Smooth muscle cell of the brain vasculature (primary cell): ENCODE results near the gene GLB1L3.

Experiments used
- DNase-seq: peaks from one replicate; pipeline ENCODE4 v3.0.0-alpha.2; 2012; ENCODE audit warnings: low read depth, low spot score

The GLB1L3 gene

DNA sequence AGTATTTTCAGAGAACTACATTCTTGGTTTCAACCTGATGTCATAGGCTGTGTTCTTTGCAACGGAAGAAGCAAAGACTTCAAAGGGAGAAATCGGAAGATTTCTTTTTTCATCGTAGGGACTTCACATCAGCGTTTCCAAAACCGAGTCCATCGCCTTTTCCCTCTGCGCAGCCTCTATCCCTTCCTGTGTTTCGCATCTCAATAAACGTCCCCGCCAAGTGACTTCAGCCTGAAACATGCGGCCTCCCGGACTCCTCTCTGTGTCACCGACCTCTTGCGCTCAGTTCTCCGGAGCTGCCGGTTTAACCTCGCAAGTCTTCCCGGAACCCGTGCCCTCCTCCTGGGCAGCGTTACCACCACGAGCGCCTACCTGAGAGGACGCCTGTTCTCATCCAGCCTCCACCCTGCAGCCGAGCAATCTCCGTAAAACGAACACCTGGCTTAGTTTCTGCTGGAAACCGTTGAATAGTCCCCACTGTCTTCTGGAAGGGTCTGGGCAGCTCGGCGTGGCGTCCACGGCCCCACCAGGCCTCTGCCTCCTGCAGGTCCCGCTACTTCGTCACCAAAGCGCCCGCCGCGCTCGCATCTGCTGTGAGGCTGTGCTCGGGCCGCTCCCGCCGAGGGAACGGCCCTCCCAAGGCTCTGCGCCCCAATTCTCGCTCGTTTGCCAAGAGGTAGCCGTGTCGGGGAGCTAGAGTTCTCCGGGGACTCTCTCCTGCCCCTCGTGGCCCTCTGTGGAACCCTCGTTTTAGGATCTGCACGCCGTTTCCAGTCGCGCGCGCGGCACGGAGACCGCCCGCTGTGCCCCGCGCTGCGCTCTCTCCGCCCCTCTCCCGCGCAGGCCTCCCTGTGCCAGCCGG lies at the start of gene GLB1L3:
GLB1L3 (plus strand) TSS at position 846 of the 862 bp plus-strand sequence. CDS start 362 bp downstream, outside the sequence.
- DNase-seq: no peak

GRCh38 chr11:134226806-134227325 lies 49.3 kb upstream of the GLB1L3 start:
- no peak for DNase-seq

DNA sequence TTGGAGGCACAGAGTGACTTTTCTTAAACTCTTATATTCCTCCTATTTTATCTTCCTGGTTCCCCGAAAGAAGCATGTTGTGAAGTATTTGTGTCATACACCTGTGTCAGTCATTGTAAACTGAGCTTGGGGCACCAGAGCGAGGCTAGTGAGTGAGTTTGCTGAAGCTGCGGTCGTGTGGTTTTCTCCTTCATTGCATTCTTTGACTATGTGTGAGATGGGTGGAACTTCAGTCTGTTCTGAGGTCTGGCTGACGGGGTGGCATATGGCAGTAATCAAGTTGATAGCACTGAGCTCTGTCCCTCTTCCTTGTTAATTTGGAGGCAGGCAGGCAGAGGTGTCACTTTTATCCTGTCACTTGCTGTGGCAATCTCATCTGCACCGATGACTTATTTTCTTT lies 47.6 kb upstream of the GLB1L3 start:
- no peak for DNase-seq

DNA sequence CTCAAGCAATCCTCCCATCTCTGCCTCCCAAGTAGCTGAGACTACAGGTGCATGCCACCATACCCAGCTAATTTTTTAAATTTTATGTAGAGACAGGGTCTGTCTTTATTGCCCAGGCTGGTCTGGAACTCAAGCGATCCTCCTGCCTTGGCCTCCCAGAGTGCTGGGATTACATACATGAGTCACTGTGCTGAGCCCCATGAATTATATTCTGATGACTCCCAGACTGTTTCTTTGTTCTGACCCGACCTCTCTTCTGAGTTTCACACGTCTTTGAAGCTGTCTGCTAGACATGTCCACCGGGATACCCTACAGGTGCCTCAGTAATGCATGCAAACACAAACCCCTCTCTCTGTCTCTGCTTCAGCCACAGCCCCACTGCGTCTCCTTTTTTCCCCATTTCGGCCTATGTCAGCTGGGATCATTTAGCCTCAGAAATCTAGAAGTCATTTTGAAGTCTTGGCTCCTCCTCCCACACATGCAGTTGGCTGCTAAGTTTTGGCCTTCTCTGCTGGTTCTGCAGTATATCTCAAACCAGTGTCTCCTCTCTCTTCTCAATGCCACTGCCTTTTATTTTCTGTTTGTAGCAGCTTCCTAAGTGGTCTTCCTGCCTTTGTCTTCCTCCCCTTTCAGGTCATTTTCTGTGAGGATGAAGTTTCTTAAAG lies 46.9 kb upstream of the GLB1L3 start:
- DNase-seq: no peak

- DNase-seq: no peak
These were observed 45.8 kb upstream of the GLB1L3 start for GRCh38 chr11:134230339-134230738.

- DNase-seq: no peak
These were observed 44.1 kb upstream of the GLB1L3 start for GRCh38 chr11:134231958-134232659.

DNA sequence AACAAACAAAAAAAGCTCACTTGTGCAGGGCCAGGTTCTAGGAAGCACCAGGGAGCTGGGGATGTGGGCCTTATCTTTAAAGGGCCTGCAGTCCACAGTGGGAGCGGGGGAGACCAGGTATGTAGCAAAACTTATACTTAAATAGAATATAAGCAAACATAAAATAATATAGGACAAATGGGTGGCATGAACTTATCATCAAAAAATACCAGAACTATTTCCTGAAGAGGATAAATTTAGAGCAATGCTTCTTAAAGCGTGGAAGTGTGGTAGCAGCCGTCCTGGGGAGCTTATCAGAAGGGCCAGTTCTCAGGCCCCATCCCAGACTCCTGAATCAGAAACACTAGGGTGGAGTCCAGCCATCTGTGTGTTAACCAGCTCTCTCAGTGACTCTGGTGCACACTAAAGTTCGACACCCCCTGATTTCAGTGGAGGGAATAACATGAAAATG lies 42.4 kb upstream of the GLB1L3 start:
- DNase-seq: no peak

DNA sequence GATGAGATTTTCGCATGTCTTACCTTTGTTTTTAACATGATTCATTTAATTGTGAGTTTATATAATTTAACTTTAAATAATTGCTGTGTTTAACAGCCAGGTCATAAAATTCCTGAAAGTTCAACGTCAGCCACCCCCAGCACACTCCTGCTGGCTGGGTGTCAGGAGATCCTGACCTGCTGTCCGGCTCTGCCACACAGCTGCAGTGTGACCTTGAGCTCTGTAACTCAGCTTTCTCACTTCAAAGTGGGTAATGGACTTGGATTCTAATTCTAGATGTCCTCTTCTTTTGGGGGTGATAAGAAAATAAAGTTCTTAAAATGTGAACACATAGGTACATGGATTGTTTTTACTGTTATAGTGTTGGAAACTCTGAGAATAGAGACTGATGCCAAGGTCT lies 40.8 kb upstream of the GLB1L3 start:
- no peak for DNase-seq

DNA sequence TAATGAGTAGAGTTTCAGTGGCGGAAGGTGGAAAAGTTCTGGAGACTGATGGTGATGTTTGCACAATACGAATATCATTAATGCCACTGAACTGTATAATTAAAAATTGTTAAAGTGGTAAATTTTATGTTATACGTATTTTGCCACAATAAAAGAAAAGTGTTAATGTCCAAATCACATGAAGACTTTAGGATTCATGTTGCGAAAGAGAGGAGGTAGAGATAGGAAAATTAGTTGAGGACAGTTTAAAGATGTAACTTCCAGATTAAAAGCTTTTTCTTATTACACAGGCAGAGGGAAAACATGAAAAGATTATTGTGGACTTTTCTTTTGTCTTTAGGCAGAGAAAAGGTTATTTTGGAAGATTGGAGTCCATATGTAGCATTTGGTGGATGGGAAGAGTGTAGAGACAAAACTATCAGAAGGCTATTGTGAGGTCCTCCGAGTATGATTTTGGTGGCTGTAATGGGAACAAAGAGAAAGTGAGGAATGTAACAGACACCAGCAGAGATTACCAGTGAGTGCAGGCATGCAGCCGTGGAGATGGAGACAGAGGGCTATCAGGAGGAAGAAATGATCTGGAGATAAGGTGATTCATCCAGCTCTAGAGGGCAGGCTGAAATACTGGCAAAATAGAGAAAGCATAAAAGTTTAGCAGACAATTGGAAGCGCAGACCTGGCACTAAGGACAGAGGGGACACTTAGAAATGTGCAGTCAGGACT lies 39.2 kb upstream of the GLB1L3 start:
- no peak for DNase-seq

GRCh38 chr11:134237557-134237922 lies 38.6 kb upstream of the GLB1L3 start:
- no peak for DNase-seq

DNA sequence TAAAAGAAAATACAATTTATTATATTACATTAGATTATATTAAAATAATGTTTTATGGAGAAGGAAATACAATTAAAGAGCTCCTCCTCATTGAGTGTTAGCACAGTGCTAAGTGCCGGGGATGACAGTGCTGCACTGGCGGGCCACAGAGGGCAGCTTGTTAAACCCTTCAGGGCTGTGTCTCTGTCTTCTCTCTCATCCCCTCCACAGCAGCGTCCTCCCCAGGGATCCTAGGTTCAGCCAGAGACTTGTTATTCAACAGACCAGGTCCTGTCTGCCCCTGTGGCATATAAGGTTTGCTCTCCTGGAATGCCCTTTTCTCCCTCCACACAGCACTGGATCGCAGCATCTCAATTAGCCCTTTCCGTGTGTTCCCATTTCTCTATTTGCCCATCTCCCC lies 37.2 kb upstream of the GLB1L3 start:
- no peak for DNase-seq

- no peak for DNase-seq
These were observed 35.6 kb upstream of the GLB1L3 start for GRCh38 chr11:134240592-134240991.

GRCh38 chr11:134242376-134242775 lies 33.8 kb upstream of the GLB1L3 start:
- DNase-seq: no peak

GRCh38 chr11:134243913-134244312 lies 32.3 kb upstream of the GLB1L3 start:
- DNase-seq: no peak

- no peak for DNase-seq
These were observed 31.6 kb upstream of the GLB1L3 start for GRCh38 chr11:134244593-134244992.

GRCh38 chr11:134245434-134245833 lies 30.7 kb upstream of the GLB1L3 start:
- no peak for DNase-seq

- DNase-seq: no peak
These were observed 30.1 kb upstream of the GLB1L3 start for GRCh38 chr11:134246100-134246499.

- DNase-seq: no peak
These were observed 29.5 kb upstream of the GLB1L3 start for GRCh38 chr11:134246678-134247077.

DNA sequence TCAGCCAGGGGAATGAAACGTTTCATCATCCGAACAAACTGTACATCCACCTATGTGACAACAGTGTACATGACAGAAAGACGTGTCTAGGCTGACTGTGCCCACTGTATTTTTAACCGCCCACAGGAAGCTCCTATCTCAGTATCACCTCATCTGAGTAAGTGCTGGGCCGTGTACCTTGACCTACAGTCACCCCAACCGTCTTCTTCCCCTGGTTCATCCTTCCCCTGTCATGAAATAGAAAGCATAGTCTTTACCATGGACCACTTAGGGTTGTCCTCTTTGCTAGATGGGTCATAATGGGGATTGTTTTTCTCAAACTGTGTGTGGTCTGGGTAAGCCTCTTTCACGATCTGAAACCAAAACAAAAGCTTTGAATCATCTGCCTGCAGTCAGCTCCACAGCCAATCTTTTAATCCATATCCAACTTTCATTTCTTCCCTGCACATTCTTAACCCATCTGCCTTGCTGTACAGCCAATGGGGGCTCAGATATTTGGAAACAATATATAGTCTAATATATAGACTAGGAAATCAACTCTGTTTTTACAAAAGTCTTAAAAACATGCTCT lies 27.2 kb upstream of the GLB1L3 start:
- DNase-seq: no peak

DNA sequence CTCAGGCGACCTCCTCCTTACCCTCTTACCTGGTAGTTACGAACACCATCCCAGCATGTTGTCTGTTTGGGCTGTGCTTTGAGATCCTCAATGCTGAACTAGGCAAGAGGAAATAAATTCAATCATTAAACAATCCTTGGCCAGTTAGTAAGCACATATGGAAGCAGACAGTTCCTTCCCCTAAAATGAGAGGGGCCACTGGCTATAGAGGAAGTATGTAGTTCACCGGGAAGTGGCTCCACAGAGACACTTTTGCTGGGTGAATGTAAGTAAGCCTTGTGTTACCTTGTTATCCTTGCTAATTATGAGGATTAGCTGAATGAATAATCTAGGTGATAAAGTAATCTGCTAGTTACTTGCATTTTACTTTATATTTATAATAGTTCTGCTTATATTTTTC lies 25.9 kb upstream of the GLB1L3 start:
- DNase-seq: no peak

GRCh38 chr11:134250675-134251074 lies 25.5 kb upstream of the GLB1L3 start:
- DNase-seq: no peak
